ENCODE data around the gene CAPN1.
"Not testable (repeated sequence)": the region's sequence is repeated elsewhere in the genome, so short reads cannot be mapped to it uniquely, and the experiment has no call there.

Gene CAPN1

DNA sequence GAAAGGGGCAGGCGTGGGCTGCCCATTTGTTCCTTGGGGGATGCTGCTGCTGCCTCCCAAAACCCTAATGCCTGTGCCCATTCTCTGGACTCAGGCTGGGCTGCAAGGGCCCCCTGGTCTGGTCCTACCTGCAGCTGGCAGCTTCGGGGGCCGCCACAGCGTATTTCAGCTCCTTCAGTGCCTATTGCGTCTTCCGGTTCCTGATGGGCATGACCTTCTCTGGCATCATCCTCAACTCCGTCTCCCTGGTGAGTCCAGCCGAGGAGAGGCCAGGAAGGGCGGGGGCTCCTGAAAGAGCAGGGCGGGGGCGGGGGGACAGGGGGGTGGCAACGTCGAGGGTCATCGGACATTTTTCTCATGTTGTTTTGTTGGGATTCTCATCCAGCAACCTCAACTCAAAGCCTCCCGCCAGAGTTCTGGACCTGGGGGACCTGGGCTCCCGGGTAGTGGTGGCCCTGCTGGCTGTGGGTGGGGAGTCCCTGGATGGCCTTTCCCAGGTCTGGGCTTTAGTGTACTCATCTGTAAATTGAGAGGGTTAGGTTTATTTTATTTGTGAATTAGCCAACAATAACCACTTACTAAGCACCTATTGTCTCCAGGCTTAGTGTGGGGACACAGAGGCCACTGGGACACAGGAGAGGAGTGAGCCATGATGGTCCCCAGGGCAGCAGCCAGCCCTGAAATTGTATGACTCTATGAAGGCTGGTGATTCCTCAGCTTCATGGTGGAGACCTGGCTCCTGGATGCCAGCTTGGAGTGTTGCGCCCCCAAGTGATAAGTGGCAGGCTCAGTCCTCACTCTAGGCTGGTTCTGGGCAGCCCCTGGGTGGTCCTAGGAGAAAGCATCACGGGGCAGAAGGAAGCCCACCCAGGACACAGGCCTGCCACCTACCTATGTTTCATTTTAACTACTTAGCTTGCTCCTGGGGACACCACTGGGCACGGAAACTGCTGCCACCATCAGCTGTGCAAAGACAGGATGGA is 36.0 kb downstream of the CAPN1 start:
- DNase-seq (ENCODE audit: low read depth in 2 of 2) = no peak

DNA sequence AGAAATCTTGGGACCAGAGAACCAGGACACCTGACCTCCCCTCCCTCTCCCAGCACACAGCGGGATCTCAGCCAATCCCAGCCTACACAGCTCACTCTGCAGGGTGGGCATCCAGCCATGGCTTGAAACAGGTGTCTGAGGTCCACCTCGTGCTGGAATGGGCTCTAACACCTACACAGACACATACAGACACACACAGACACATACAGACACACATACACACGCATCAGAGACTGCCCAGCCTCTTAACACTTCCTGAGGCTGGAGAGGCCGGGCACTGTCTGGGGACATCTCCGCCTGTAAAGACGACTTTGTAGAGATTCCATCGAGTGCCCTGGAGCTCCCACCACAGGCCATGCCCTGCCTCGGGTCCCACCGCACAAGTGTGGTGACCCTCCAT is 36.7 kb downstream of the CAPN1 start:
- no peak for DNase-seq (ENCODE audit: low read depth in 2 of 2)

DNA sequence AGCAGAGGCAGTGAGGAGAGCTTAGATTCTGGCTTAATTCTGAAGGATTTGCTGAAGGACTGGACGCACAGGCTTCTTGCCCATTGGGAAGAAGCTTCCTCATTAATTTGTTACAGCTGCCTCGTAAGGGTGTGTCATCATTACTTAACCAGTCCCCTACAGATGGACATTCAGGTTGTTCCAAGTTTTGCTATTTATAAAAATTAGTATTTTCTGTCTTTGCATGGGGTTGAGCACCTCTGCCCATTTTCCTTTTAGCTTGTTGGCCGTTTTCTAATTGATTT is 38.1 kb downstream of the CAPN1 start:
- DNase-seq (ENCODE audit: low read depth in 2 of 2) = no peak

DNA sequence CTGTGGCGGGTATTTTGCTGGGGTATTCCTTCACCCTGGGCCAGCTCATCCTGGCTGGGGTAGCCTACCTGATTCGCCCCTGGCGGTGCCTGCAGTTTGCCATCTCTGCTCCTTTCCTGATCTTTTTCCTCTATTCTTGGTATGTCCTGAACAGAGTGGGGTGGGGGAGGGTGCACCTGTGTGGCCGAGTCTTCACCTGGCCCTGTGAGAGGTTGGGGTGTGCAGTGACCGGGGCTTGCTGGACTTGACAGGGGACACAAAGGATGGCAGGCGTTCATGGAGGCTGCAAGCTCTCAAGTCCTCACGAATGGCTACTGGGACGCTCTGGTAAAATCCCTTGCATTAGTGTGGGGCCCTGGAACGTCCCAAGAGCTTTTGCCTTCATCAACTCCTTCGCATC is 39.3 kb downstream of the CAPN1 start:
- DNase-seq (ENCODE audit: low read depth in 2 of 2) = no peak

DNA sequence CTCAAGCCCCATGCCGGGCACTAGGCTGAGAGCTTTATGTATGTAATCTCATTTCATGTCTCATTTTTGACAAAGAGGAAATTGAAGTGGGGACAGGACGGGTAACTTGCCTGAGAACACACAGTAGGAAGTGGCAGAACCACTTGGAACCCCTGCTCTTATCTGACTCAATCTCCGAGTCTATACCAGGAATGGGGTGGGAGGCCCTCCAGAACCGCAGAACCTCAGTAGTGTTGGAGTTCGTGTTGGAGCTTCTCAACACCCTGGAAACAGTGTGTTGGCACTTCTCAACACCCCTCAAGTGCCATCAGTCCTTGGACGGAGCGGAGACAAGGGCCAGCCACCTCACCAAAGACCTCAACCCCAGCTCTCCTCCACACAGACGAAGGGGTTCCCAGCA is 41.3 kb downstream of the CAPN1 start:
- DNase-seq (ENCODE audit: low read depth in 2 of 2) = no peak

DNA sequence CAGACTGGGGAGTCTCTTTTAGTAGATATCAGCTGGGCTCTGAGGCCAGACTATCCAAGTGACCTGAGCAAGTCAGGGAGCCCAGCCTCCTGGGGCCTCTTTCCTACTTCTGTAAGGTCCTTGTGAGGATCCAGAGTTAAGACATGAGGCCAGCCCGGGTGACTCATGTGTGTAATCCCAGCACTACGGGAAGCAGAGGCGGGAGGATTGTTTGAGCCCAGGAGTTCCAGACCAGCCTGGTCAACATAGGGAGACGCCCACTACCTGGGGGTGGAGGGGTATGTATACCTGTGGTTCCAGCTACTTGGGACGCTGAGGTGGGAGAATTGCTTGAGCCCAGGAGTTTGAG is 43.2 kb downstream of the CAPN1 start:
- no peak for DNase-seq (ENCODE audit: low read depth in 2 of 2)

DNA sequence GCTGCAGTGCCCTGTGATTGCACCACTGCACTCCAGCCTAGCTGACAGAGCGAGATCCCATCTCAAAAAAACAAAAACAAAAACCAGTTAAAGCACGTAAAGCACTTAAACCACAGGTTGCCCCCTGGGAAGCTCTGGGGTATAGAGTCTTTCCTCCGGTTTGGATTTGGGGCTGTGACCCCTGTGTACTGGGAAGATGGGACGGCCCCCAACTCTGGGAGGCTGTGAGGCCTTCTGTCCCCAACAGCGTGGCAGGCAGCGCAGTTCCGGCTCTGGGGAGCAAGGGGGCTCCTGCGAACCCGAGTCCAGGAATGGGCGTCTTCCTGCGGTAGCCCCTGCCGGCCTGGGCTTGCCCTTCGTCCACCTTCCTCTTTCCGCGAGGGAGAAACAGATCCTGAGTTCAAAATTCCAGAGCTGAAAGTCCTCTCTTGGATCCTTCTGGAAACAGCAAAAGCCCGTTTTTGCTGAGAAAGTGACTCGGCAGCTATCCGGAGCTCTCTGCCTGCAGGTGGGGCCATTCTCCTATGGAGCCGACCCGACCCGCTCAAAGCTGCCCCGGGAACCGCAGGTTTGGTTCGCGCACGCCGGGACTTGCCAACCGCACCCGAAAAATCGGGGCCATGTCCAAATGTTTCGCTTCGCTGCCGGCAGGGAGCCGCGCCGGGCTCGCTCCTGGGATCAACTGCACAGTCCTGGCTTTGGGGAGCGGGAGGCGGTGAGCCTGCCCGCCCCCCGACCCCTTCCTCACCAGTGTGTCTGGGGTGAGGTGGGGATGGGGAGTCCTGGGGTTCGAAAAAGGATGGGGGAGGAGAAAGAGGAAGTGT is 43.8 kb downstream of the CAPN1 start:
- DNase-seq (ENCODE audit: low read depth in 2 of 2) = no peak

DNA sequence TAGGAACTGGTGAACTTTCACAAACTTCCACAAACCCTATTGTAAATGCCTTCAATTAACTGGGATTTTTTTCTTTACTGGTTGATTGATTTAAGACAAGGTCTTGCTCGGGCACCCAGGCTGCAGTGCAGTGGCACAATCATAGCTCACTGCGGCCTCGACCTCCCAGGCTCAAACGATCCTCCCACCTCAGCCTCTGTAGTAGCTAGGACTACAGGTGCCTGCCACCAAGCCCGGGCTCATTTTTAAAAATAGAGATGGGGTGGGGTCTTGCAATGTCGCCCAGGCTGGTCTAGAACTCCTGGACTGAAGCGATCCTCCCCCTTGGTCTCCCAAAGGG is 44.3 kb downstream of the CAPN1 start:
- DNase-seq (ENCODE audit: low read depth in 2 of 2) = no peak

DNA sequence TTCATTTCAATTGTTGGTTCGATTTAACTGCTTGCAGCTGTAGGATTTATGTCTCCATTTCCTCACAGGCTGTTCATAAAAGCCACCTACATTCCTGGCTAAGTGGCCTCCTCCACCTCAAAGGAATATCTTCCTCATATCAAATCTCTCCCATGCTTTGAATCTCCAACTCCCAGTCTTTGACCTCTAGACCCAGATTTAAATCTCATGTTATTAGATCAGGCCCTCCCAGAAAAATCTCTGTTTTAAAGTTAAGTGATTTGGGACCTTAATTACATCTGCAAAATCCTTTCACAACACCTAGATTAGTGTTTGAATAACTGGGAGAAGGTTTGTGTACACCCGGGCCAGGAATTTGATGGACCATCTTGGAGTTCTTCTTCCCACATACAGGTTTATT is 46.2 kb downstream of the CAPN1 start:
- no peak for DNase-seq (ENCODE audit: low read depth in 2 of 2)

DNA sequence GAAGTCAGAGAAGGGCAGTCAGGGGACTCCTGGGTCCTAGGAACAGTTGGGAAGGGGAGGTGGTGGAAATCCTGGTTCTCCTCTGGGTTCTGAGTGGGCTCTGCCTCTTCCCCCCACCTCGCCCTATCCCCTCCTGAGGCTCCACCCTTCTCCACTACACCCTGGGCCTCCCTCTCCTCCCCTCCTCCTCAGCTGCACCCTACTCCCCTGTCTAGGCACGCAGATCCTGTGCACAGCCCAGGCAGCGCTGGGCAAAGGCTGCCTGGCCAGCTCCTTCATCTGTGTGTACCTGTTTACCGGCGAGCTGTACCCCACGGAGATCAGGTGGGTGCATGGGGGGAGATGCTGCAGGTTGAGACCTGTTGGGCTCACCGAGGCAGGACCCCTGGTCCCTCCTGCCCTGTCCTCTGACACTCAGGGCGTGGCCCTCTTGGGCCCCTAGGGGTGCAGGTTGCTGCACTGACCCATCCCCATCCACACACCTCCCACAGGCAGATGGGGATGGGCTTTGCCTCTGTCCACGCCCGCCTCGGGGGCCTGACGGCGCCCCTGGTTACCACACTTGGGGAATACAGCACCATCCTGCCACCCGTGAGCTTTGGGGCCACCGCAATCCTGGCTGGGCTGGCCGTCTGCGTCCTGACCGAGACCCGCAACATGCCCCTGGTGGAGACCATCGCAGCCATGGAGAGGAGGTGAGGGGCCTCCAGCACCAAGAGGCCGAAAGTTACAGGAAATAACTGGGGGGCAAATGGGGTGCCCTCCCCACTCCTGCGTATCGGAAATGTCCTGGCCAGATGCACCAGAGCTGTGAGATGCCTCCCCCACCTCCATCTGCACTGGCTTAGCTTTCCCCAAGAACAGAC is 54.7 kb downstream of the CAPN1 start:
- DNase-seq (ENCODE audit: low read depth in 2 of 2) = no peak

DNA sequence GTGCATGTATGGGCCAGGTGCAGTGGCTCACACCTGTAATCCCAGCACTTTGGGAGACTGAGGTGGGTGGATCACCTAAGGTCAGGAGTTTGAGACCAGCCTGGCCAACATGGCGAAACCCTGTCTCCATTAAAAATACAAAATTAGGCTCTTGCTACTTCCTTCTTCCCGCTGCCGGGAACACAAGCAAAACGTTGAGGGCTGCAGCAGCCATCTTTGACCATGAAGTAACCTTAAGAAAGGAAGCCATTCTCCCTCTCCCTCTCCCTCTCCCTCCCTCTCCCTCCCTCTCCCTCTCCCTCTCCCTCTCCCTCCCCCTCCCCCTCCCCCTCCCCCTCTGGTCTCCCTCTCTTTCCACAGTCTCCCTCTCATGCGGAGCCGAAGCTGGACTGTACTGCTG is 56.6 kb downstream of the CAPN1 start:
- DNase-seq (ENCODE audit: low read depth in 2 of 2) = not testable (repeated sequence)

DNA sequence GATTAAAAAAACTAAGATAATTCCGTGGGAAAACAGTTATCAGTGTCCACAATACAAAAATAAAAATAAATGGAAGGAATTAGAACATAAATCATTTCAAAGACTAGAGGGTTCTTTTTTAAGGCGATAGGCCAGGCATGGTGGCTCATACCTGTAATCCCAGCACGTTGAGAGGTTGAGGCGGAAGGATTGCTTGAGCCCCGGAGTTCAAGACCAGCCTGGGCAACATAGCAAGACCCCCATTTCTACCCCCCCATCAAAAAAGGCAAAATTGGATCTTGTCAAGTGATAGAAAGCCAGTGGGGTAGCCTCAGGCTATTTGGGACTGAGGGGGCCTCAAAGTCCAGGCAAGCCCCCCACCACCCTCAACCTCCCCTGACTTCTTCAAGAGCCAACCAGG is 59.4 kb downstream of the CAPN1 start:
- DNase-seq (ENCODE audit: low read depth in 2 of 2) = no peak

DNA sequence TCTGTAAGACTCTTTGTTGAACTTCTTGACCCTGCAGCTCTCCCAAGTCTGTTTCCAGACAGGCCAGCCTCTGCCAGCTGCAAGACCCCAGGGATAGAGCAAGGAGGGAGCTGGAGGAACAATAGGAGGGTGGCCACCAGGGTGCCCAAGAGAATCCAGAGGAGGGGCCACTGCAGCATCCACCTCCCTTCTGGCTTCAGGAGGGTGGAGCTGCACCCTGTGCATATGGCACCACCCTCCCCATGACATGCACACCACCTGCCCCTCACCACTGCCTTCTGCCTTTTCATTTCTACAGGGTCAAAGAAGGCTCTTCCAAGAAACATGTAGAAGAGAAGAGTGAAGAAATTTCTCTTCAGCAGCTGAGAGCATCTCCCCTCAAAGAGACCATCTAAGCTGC is 60.0 kb downstream of the CAPN1 start:
- no peak for DNase-seq (ENCODE audit: low read depth in 2 of 2)

DNA sequence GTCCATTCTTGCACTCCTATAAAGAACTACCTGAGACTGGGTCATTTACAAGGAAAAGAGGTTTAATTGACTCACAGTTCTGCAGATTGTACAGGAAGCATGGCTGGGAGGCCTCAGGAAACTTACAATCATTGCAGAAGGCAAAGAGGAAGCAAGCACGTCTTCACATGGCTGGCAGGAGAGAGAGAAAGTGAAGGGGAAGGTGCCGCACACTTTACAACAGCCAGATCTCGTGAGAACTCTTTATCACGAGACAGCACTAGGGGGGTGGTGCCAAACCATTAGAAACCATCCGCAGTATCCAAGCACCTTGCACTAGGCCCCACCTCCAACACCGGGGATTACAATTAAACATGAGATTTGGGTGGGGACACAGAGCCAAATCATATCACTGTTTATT is 60.7 kb downstream of the CAPN1 start:
- DNase-seq (ENCODE audit: low read depth in 2 of 2) = no peak

DNA sequence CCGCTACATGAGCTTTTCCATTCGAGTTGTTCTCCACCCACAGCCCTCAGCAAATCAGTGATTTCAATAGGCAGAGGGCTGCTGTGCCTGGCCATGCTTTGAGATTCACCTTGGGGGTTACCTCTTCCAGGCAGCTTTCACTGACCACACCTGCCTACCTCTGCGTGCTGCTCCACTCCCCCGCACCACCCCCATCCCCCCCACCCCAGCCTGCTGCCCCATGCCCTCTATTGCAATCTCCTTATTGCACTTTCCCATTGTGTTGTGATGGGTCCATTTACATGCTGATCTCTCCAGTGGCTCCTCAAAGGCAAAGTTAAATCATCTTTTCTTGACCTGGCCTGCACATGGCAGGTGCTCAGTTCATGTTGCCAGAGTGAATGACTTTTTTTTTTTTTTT is 62.1 kb downstream of the CAPN1 start:
- DNase-seq (ENCODE audit: low read depth in 2 of 2) = no peak

DNA sequence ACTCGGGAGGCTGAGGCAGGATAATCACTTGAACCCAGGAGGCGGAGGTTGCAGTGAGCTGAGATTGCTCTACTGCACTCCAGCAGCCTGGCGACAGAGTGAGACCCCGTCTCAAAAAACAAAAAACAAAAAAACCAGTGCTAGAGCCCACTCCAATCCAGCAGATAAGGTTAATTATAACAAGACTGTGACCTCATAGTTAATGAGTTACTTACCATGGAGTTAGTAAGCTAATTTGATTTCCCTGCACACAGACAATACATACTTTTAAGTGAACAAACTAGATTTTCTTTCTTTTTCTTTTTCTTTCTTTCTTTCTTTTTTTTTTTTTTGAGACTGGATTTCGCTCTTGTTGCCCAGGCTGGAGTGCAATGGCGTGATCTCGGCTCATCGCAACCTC is 63.3 kb downstream of the CAPN1 start:
- not testable (repeated sequence) for DNase-seq (ENCODE audit: low read depth in 2 of 2)

DNA sequence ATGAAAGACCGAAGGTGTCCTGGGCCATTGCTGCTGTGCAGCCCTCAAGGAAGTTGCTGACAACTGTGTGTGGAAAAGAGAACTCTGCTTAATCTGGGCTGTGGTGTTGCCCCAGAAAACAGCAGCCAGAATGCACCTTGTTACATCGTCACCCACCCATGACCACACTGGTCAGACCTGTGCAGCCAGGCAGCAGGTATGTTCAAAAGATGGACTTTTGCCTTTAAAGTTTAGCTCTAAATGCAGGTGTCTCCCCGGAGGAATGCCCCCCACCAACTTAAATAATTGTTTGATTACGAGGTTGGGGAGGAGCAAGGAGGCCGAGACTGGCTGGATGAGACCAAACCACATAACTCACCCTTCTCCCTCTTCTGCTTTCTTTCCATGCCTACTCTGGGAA is 64.8 kb downstream of the CAPN1 start:
- DNase-seq (ENCODE audit: low read depth in 2 of 2) = no peak

DNA sequence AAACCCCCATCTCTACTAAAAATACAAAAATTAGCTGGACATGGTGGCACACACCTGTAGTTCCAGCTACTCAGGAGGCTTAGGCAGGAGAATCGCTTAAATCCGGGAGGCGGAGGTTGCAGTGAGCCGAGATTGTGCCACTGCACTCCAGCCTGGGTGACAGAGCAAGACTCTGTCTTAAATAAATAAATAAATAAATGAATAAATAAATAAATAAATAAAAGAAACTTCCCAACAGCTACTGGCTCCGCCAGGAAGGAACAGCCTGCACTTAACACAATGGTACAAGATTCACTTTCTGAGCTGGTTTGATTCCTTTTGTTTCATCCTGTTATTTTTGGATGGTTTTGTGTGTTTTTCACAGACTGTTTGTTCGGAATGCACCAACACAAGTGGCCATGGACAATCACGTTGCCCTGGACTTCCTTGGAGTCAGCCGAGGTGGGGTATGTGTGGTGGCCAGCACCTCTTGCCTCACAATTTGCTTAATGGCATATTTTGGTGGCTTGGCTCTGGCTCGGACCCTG is 66.5 kb downstream of the CAPN1 start:
- not testable (repeated sequence) for DNase-seq (ENCODE audit: low read depth in 2 of 2)

DNA sequence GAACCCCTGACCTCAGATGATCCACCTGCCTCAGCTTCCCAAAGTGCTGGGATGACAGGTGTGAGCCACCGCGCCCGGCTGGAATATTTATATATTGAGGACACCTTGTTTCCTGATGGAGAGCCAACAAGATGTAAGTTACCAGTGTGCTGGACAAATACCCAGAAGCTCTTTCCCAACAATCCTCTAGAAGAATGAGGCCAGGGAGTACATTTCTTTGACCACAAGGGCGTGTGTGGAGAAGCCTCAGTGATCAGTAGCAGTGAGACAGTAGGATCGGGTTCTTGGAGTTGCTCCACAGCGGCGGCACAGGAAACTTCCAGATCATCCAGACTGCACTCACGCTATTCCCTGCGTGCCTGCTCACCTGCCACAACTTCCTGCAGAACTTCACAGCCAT is 69.7 kb downstream of the CAPN1 start:
- DNase-seq (ENCODE audit: low read depth in 2 of 2) = no peak

DNA sequence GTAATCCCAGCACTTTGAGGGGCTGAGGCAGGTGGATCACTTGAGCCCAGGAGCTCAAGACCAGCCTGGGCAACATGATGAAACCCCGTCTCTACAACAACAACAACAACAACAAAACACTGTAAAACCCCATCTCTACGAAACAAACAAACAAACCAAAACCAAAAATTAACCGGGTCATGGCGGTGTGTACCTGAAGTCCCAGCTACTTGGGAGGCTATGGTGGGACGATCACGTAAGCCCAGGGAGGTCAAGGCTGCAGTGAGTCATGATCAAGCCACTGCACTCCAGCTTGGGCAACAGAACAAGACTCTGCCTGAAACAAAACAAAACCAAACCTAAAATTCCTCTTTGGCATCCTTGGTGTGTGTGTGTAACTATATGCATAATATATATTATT is 73.0 kb downstream of the CAPN1 start:
- no peak for DNase-seq (ENCODE audit: low read depth in 2 of 2)

DNA sequence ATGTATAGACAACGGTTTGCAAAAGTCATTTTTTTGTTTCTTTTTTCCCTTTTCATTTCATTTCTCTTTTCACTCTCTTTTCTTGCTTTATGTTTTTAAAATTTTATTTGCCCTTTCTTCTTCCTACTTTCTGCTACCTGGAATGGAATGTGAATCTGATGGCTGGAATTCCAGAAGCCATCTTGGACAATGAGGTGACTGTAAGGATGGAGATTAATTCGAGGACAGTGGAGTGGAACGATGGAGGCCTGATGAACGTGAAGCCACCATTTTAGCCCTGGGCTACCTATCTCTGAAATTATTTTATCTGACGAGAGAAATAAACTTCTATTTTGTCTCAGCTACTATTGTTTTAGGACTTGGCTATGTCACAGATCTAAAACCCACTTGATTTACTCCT is 77.3 kb downstream of the CAPN1 start:
- DNase-seq (ENCODE audit: low read depth in 2 of 2) = no peak

DNA sequence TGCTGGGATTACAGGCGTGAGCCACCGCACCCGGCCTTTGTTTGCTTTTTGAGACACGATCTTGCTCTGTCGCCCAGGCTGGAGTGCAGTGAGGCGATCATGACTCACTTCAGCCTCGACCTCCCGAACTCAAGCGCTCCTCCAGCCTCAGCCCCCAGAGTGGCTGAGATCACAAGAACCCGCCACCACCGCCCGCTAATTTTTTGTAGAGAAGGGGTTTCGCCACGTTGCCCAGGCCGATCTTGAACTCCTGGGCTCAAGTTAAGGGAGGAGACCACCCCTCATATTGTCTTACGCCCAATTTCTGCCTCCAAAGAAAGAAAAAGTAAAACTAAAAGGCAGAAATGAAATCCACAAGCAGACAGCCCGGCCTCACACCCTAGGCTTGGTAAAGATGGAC is 78.6 kb downstream of the CAPN1 start:
- no peak for DNase-seq (ENCODE audit: low read depth in 2 of 2)

All from stimulated activated CD8-positive, alpha-beta memory T cell treated with anti-CD3 and anti-CD28 coated beads, Interleukin-15, amount 100 ng/mL, for 4 hours (primary cell).